Endodermal cell (in vitro differentiated cells): ENCODE data around the gene PSEN2. TPM values are rescaled to one million over a fixed set of nuclear protein-coding genes. Genes with fewer than 3 reads are reported as not detected.

Experiments used
- DNase-seq: peaks from one replicate; pipeline ENCODE4 v3.0.0-alpha.2; 2017
- H3K27ac ChIP-seq: 2 replicates; pipeline ENCODE4 v1.5.1; 2013; ENCODE audit warnings: mild to moderate bottlenecking, low read depth, low read length, moderate library complexity
- H3K27me3 ChIP-seq: 2 replicates; pipeline ENCODE4 v1.6.1; 2013; ENCODE audit warnings: mild to moderate bottlenecking, low read length, moderate library complexity; ENCODE audit not compliant: insufficient read depth, control insufficient read depth, poor library complexity, severe bottlenecking
- H3K36me3 ChIP-seq: 2 replicates; pipeline ENCODE4 v1.7.0; 2013; ENCODE audit warnings: mild to moderate bottlenecking, low read length, moderate library complexity; ENCODE audit not compliant: control insufficient read depth, insufficient read depth
- H3K4me1 ChIP-seq: one replicate; pipeline ENCODE4 v1.7.0; 2013; ENCODE audit warnings: low read length; ENCODE audit not compliant: control insufficient read depth, insufficient read depth
- H3K4me3 ChIP-seq: 2 replicates; pipeline ENCODE4 v1.5.1; 2013; ENCODE audit warnings: mild to moderate bottlenecking, low read length, moderate library complexity
- H3K9ac ChIP-seq: 2 replicates; pipeline ENCODE4 v1.6.1; 2013; ENCODE audit warnings: mild to moderate bottlenecking, low read length, moderate library complexity; ENCODE audit not compliant: poor library complexity, severe bottlenecking; ENCODE audit errors: extremely low read depth
- H3K9me3 ChIP-seq: 2 replicates; pipeline ENCODE4 v1.6.1; 2013; ENCODE audit warnings: mild to moderate bottlenecking, low read length, moderate library complexity; ENCODE audit not compliant: control insufficient read depth
- H3K27ac Mint-ChIP-seq: 2 replicates; pipeline ENCODE4 v1.8.0; 2020; ENCODE audit warnings: mixed read lengths
- H3K27me3 Mint-ChIP-seq: 2 replicates; pipeline ENCODE4 v1.8.0; 2021; ENCODE audit warnings: mild to moderate bottlenecking, mixed read lengths; ENCODE audit not compliant: insufficient read depth
- H3K36me3 Mint-ChIP-seq: 2 replicates; pipeline ENCODE4 v1.8.0; 2020; ENCODE audit warnings: low read depth, mixed read lengths
- H3K4me1 Mint-ChIP-seq: 2 replicates; pipeline ENCODE4 v1.8.0; 2020; ENCODE audit warnings: mixed read lengths
- H3K4me3 Mint-ChIP-seq: 2 replicates; pipeline ENCODE4 v1.8.0; 2020; ENCODE audit warnings: mild to moderate bottlenecking, moderate library complexity, mixed read lengths
- H3K9me3 Mint-ChIP-seq: 2 replicates; pipeline ENCODE4 v1.8.0; 2020; ENCODE audit warnings: mild to moderate bottlenecking, mixed read lengths
- CTCF ChIP-seq: fragments of 200-600 bp; sonication (generic); conservative IDR thresholded peaks from 2 replicates; pipeline ENCODE4 v1.5.0; 2021; ENCODE audit warnings: antibody characterized with exemption, mild to moderate bottlenecking
- WGBS, 2 experiments: methylation state at CpG; one replicate each; pipeline versions ENCODE4 v1.1.5 to v1.1.7; 2013; ENCODE audit warnings: missing lambda C conversion rate in 2 of 2, mixed read lengths in 1 of 2; ENCODE audit not compliant: insufficient coverage in 1 of 2, insufficient read length in 1 of 2; 5-methylcytosine and 5-hydroxymethylcytosine counted together
- total RNA-seq, 2 donors: library from RNA; stranded (reverse); fragmentation: NEBNext Ultra II Directional in 1 of 2; extraction: Animal tissue kit (Norgen Biotek cat#: 25700) in 1 of 2; gene quantifications; 2 replicates in 1 of 2; 3 replicates in 1 of 2; pipeline ENCODE4 v1.2.1, GENCODE V29; 2021

PSEN2 gene
- total RNA-seq, 2 donors from 2014 or later, result 21.5 to 25.2 TPM

DNA sequence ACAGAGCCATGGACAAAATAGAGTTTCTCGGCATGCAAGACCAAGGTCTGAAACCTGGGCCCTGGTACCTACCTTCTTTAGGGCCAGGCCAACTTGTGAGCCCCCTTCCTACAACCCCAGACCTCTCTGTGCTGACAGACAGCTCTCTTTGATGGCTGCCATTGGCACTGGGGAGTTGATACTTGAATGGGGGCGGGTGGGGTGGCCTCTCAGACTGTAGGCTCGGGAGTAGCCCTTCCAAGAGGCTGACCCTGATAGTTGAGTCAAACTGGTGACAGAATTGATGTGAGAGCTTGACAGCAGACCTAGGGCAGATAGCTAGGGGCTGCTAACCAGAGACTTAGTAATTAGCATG lies 44.7 kb upstream of the PSEN2 start:
- Histone ChIP-seq H3K9ac (peak overlapping the region; percentile 47), H3K36me3 (no peaks in the 10 kb centered on the region), H3K4me1 (peaks cover 22% of the 10 kb centered on the region), H3K4me3 (no peak overlapping the region), H3K27ac (no peak overlapping the region), H3K27me3 (no peaks in the 10 kb centered on the region), H3K9me3 (peaks cover 7% of the 10 kb centered on the region)
- no peak for DNase-seq
- Mint-ChIP-seq H3K9me3 (no peaks in the 10 kb centered on the region), H3K36me3 (no peaks in the 10 kb centered on the region), H3K27me3 (no peaks in the 10 kb centered on the region), H3K27ac (peak overlapping the region; percentile 86), H3K4me1 (peaks cover 43% of the 10 kb centered on the region), H3K4me3 (no peak overlapping the region)
- no peak for TF ChIP-seq CTCF
- WGBS, 2 experiments, result 79 to 87% methylated on average over 3 of the region's 3 CpGs

DNA sequence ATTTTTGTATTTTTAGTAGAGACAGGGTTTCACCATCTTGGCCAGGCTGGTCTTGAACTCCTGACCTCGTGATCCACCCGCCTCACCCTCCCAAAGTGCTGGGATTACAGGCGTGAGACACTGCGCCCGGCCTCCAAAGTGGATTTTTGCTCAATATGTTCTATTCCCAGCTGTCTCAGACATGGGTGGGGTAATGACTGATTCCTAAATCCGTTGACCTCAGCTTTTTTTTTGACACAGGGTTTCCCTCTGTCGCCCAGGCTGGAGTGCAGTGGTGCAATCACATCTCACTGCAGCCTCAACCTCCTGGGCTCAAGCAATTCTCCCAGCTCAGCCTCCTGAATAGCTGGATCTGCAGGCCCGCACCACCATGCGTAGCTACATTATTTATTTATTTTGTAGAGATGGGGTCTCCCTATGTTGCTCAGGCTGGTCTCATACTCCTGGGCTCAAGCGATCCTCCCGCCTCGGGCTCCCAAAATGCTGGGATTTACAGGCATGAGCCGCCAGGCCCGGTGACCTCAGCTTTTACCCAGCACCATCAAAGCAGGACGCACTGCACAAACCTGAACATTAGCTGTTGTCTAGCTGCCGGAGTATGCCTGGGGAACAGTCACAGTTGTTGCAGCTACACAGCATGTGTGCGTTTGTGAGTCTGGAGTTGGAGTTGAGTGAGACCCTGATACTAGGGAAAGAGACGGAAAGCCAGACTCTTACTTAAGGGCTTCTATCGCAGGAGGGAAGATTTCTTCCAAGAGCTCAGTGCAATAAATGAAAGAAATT lies 43.7 kb upstream of the PSEN2 start:
- no peak overlapping the region for H3K4me3 Mint-ChIP-seq
- H3K9ac ChIP-seq, result peak overlapping the region; percentile 47
- peaks cover 7% of the 10 kb centered on the region for H3K9me3 ChIP-seq
- no peaks in the 10 kb centered on the region for H3K36me3 Mint-ChIP-seq
- no peaks in the 10 kb centered on the region for H3K36me3 ChIP-seq
- WGBS, 2 experiments, result 91 to 93% methylated on average over 14 to 19 of the region's 19 CpGs
- H3K4me1 Mint-ChIP-seq, result peaks cover 38% of the 10 kb centered on the region
- H3K27ac ChIP-seq, result no peak overlapping the region
- no peak overlapping the region for H3K4me3 ChIP-seq
- no peaks in the 10 kb centered on the region for H3K9me3 Mint-ChIP-seq
- peaks cover 17% of the 10 kb centered on the region for H3K4me1 ChIP-seq
- TF ChIP-seq CTCF, result no peak
- no peak for DNase-seq
- no peaks in the 10 kb centered on the region for H3K27me3 ChIP-seq
- H3K27ac Mint-ChIP-seq, result peak overlapping the region; percentile 96
- H3K27me3 Mint-ChIP-seq, result no peaks in the 10 kb centered on the region

GRCh38 chr1:226827458-226827857 lies 43.0 kb upstream of the PSEN2 start:
- H3K27me3 Mint-ChIP-seq, result no peaks in the 10 kb centered on the region
- 31 to 33% methylated on average over 4 to 11 of the region's 11 CpGs for WGBS, 2 experiments

More at GRCh38 chr1:226827458-226827857, 43.0 kb upstream of the PSEN2 start:
- H3K27ac ChIP-seq, result no peak overlapping the region
- H3K9me3 Mint-ChIP-seq, result no peaks in the 10 kb centered on the region
- no peaks in the 10 kb centered on the region for H3K36me3 Mint-ChIP-seq
- no peaks in the 10 kb centered on the region for H3K36me3 ChIP-seq
- DNase-seq, result peak; percentile 90
- peaks cover 7% of the 10 kb centered on the region for H3K9me3 ChIP-seq
- H3K27me3 ChIP-seq, result no peaks in the 10 kb centered on the region
- peak overlapping the region; percentile 5 for H3K4me3 Mint-ChIP-seq
- H3K9ac ChIP-seq, result peak overlapping the region; percentile 47
- peaks cover 17% of the 10 kb centered on the region for H3K4me1 ChIP-seq
- peak overlapping the region; percentile 96 for H3K27ac Mint-ChIP-seq
- H3K4me3 ChIP-seq, result no peak overlapping the region
- TF ChIP-seq CTCF, result no peak
- peaks cover 38% of the 10 kb centered on the region for H3K4me1 Mint-ChIP-seq
